Measurements from ENCODE around the gene SERPINI1. TPM values are rescaled to one million over a fixed set of nuclear protein-coding genes. Genes with fewer than 3 reads are reported as not detected.

Gene SERPINI1
- total RNA-seq, 1 experiment from 2014 or later, result 8.0 TPM

DNA sequence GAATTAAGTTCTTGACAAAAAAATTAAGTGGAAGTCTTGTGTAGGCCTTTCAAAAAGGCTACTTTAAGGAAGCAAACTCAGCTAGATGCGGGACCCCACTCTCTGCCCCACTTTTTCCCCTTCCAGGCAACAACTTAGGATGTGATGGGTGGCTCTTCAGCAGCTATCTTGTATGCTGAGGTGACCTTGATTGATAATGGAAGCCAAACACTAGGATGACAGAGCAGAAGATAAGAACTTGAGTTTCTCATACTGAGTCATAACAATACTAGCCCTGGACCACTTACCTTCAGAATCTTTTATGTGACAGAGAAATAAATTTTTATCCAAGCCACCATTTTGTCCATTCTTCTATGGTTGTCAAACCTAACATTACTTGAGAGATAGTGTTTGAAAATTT, 16.9 kb upstream of the SERPINI1 start:
- H3K9me3 ChIP-seq (ENCODE audit: control insufficient read depth, insufficient read depth, low read depth, low read length), result no peaks in the 10 kb centered on the region
- BruUV-seq (replicated peaks), result no TSS peak
- H3K36me3 ChIP-seq (ENCODE audit: control insufficient read depth, insufficient read depth, low read length), result peaks cover 19% of the 10 kb centered on the region
- no peak for ATAC-seq
- DNase-seq (ENCODE audit: low read depth, low spot score), result no peak
- ChIA-PET POLR2A (no interaction called here), CTCF (no interaction called here)
- H3K4me3 ChIP-seq (ENCODE audit: low read depth in 2 of 2, low read length in 2 of 2), result no peak overlapping the region
- TF ChIP-seq SIN3A (IDR thresholded peaks at IDR 0.05; ENCODE audit: borderline replicate concordance, insufficient read depth, low read depth, low read length) (no peak), POLR2AphosphoS5 (IDR thresholded peaks at IDR 0.05; ENCODE audit: low read depth, low read length) (no peak), TCF7L2 (IDR thresholded peaks at IDR 0.05; ENCODE audit: low read depth, low read length) (no peak)
- TF ChIP-seq, protein P1, sequence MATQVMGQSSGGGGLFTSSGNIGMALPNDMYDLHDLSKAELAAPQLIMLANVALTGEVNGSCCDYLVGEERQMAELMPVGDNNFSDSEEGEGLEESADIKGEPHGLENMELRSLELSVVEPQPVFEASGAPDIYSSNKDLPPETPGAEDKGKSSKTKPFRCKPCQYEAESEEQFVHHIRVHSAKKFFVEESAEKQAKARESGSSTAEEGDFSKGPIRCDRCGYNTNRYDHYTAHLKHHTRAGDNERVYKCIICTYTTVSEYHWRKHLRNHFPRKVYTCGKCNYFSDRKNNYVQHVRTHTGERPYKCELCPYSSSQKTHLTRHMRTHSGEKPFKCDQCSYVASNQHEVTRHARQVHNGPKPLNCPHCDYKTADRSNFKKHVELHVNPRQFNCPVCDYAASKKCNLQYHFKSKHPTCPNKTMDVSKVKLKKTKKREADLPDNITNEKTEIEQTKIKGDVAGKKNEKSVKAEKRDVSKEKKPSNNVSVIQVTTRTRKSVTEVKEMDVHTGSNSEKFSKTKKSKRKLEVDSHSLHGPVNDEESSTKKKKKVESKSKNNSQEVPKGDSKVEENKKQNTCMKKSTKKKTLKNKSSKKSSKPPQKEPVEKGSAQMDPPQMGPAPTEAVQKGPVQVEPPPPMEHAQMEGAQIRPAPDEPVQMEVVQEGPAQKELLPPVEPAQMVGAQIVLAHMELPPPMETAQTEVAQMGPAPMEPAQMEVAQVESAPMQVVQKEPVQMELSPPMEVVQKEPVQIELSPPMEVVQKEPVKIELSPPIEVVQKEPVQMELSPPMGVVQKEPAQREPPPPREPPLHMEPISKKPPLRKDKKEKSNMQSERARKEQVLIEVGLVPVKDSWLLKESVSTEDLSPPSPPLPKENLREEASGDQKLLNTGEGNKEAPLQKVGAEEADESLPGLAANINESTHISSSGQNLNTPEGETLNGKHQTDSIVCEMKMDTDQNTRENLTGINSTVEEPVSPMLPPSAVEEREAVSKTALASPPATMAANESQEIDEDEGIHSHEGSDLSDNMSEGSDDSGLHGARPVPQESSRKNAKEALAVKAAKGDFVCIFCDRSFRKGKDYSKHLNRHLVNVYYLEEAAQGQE (IDR thresholded peaks at IDR 0.05; ENCODE audit: insufficient read depth in 1 of 2, low read depth in 2 of 2, low read length in 1 of 2), result no peak
- TF ChIP-seq, protein P2, sequence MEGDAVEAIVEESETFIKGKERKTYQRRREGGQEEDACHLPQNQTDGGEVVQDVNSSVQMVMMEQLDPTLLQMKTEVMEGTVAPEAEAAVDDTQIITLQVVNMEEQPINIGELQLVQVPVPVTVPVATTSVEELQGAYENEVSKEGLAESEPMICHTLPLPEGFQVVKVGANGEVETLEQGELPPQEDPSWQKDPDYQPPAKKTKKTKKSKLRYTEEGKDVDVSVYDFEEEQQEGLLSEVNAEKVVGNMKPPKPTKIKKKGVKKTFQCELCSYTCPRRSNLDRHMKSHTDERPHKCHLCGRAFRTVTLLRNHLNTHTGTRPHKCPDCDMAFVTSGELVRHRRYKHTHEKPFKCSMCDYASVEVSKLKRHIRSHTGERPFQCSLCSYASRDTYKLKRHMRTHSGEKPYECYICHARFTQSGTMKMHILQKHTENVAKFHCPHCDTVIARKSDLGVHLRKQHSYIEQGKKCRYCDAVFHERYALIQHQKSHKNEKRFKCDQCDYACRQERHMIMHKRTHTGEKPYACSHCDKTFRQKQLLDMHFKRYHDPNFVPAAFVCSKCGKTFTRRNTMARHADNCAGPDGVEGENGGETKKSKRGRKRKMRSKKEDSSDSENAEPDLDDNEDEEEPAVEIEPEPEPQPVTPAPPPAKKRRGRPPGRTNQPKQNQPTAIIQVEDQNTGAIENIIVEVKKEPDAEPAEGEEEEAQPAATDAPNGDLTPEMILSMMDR (IDR thresholded peaks at IDR 0.05), result no peak
- in situ Hi-C loops (cut with HindIII; ENCODE audit: low pct_unique_long_range_greater_than_20kb, low sequenced_read_pairs) (no loop called here), intact Hi-C loops (cut with micrococcal nuclease; ENCODE audit: unreplicated experiment) (no loop called here)
- H3K4me1 ChIP-seq (ENCODE audit: control insufficient read depth, insufficient read depth, low read length), result no peaks in the 10 kb centered on the region
- no peaks in the 10 kb centered on the region for H3K27me3 ChIP-seq (ENCODE audit: control insufficient read depth, insufficient read depth, low read length)
- no peak overlapping the region for H3K27ac ChIP-seq (ENCODE audit: low read length)

DNA sequence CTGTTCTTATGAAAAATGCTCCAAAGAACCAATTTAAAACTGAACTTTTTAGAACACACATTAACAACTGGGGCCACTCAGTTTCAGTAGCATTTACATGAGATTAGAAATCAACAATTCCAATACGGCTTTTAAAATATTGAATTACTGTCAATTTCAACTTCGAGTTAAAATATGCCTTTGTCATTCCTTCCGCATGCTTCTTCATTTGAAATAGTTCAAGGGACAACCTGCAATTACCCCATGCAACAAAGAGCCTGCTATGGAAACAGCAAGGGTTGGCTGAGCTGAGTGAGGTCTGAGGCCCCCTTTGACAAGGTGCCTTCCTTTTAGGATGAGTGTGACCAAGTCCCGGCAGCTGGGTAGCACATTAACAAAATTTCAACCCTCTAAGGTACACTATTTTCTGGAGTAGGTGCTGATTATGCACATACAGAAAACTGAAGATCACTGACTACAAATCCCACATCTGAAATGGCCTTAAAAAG, 12.5 kb upstream of the SERPINI1 start:
- DNase-seq (ENCODE audit: low read depth, low spot score) (no peak), ATAC-seq (no peak)
- intact Hi-C loops (cut with micrococcal nuclease; ENCODE audit: unreplicated experiment) (no loop called here), in situ Hi-C loops (cut with HindIII; ENCODE audit: low pct_unique_long_range_greater_than_20kb, low sequenced_read_pairs) (no loop called here)
- H3K27me3 ChIP-seq (ENCODE audit: control insufficient read depth, insufficient read depth, low read length), result no peaks in the 10 kb centered on the region
- peaks cover 12% of the 10 kb centered on the region for H3K36me3 ChIP-seq (ENCODE audit: control insufficient read depth, insufficient read depth, low read length)
- TF ChIP-seq, protein P2 (IDR thresholded peaks at IDR 0.05), result no peak
- TF ChIP-seq, protein P1 (IDR thresholded peaks at IDR 0.05; ENCODE audit: insufficient read depth in 1 of 2, low read depth in 2 of 2, low read length in 1 of 2), result no peak
- TF ChIP-seq SIN3A (IDR thresholded peaks at IDR 0.05; ENCODE audit: borderline replicate concordance, insufficient read depth, low read depth, low read length) (no peak), TCF7L2 (IDR thresholded peaks at IDR 0.05; ENCODE audit: low read depth, low read length) (no peak), POLR2AphosphoS5 (IDR thresholded peaks at IDR 0.05; ENCODE audit: low read depth, low read length) (no peak)
- H3K4me1 ChIP-seq (ENCODE audit: control insufficient read depth, insufficient read depth, low read length), result peaks cover 2% of the 10 kb centered on the region; the same call in 1 of the 2 replicates
- ChIA-PET POLR2A (no interaction called here), CTCF (no interaction called here)
- no TSS peak for BruUV-seq (replicated peaks)
- no peak overlapping the region for H3K27ac ChIP-seq (ENCODE audit: low read length)
- H3K9me3 ChIP-seq (ENCODE audit: control insufficient read depth, insufficient read depth, low read depth, low read length), result no peaks in the 10 kb centered on the region
- no peak overlapping the region for H3K4me3 ChIP-seq (ENCODE audit: low read depth in 2 of 2, low read length in 2 of 2)
